ENCODE results near the gene CPNE2.
A peak's percentile ranks its signal among the peaks of the same experiment; 100 is the strongest.
"Not testable (repeated sequence)": the region's sequence is repeated elsewhere in the genome, so short reads cannot be mapped to it uniquely, and the experiment has no call there.

CPNE2 gene

GRCh38 chr16:57070424-57070823 is 22.0 kb upstream of the CPNE2 start:
- no peak for DNase-seq

GRCh38 chr16:57071081-57071732 is 21.2 kb upstream of the CPNE2 start:
- DNase-seq = not testable (repeated sequence)

DNA sequence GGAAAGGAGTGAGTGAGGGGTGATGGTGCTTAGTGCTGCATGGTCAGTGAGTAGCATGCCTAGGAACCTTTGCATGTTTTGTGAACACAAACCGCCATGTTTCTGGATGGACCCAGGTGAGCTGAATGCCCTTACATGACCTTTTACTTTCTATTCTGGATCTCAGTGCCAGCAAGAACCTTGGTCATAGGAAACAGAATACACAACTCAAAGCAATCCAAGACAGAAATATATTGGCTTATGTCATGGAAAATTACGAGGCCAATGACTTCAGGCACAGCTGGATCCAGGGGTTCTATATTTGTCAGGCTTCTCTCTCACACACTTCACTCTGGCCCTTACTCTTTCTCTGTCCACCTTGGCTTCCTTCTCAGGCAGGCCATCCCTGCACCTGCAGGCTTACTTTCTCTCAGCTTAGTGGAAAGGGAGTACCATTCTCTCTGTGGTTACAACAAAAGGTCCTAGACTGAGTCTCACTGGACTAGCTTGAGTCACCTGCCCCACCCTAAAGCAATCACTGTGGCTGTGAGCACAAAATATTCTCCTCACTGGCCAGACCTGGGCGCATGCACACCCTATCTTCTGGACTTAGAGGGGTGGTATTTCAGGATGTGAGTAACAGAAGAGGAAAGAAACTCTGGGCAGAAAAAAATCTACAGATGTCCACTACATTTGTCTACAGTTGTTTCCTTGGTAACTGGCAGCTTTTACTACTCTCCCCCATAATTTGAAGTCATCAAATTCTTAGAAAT is 20.4 kb upstream of the CPNE2 start:
- no peak for DNase-seq

GRCh38 chr16:57072616-57073275 is 19.6 kb upstream of the CPNE2 start:
- DNase-seq = no peak

- no peak for DNase-seq
These were observed 14.7 kb upstream of the CPNE2 start for GRCh38 chr16:57077714-57078113.

DNA sequence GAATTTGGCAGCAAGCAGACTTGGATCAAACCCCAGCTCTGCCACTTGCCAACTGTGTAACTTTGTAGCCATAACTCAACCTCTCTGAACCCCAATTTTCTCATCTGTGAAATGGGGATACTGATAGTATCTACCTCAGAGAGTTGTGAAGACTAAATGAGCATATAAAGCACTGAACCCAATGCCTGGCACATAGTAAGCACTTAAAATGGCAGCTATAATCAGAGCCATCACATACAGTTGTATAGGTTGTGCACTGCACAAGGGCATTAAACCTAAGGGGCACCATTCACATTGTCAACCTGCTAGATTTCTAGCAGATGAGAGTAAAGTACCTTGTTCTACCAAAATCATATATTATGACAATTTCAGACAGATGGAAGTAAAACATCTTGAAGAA is 10.6 kb upstream of the CPNE2 start:
- DNase-seq = no peak

- DNase-seq = no peak
These were observed 9.7 kb upstream of the CPNE2 start for GRCh38 chr16:57082664-57083063.

DNA sequence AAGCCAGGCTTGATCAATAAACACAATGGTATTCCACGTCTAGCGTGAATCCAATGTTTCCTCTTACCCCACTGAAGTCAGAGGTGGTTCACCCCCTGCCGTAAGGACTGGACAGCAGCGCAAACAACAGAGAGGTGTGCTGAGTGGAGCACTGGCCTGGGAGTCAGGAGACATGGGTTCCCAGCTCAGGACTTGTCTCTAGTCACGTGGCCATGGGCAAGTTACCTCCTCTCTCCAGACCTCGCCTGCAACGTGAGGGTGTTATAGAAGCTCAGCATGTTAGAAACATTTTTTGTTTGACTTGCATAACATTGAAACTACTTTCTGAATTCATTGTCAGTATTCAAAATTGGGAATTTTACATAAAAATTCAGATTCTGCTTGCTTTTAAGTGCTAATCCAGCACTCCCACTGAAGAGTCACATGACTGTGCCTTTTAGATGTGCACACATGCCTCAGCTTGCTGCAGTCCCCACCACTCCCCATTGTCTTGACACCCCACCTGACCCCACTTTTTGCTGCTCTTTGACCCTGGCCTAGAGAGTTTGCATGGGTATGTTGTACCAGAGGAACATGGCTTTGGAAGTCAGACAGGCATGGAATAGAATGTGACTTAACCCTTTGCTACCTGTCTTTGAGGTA is 8.8 kb upstream of the CPNE2 start:
- no peak for DNase-seq

DNA sequence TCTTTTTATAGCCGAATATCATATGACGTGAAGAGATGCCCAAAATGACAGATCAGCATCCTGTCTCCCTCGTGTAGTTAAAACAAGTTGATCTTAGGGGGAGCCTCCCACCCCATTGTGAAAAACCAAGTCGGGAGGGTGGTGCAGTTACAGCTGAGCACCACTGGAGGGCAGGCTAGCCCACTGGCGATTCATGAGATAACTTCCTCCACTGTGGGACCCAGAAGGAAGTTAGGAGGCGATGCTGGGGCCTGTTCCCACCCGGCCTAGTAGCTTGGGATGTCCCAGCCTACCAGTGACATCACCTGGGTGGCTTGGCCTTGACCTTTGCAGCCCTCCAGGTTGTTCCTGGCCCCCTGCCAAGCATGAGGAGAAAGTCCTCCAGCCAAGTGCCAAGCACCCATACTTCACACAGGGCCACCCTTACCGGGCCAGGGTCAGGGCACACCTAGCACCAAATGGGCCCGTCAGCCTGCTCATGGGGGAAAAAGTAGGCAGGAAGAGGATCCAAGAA is 8.1 kb upstream of the CPNE2 start:
- peak; percentile 32 for DNase-seq

DNA sequence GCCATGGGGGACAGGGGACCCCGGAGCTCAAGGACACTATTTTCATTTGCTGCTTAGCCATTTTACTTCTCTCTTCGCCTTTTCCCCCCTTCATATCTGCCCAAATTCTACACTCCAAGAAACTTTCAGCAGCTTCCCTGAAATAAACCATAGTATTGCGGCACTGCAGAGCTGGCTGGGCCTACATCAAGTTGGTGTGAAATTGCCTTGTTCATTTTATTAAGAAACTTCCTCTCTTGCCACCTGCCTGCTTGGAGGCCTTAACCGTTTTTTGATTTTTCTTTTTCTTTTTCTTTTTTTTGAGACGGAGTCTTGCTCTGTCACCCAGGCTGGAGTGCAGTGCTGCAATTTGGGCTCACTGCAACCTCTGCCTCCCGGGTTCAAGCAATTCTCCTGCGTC is 7.4 kb upstream of the CPNE2 start:
- DNase-seq = no peak

DNA sequence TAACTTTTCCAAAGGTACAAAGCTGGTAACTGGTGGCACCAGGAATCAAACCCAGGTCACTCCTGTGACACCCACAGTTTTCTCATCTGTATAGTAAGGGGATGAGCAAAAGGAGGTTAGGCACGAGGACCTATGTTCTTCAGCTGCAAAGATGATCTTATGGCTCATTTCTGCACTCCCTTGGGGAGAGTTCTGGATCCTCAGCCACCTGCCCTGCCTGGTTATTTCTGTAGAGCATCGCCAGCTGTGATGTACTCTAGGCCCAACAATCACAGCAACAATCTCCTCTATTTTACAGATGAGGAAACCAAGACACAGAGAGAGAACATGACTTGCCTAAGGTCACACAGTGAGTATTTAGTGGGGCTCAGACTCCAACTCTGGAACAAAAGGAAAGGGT is 5.4 kb upstream of the CPNE2 start:
- no peak for DNase-seq

DNA sequence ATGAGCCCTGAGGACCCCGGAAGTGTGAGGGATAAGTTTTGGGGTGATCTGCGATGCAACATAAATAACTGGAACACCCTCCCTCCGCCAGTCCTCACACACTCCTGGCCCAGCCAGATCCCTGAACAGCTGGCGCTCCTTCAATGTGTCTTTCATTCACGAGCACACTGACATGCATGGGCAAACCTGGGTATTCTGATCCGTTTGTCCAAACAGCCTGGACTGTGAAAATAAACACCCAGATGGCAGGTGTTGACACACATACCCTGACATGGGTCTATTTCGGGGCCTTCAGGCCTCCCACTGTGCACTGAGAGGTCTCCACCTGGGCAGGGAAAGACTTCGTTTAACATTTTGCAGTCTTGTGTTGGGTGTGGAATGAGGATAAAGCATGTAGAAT is 3.0 kb upstream of the CPNE2 start:
- DNase-seq = no peak

DNA sequence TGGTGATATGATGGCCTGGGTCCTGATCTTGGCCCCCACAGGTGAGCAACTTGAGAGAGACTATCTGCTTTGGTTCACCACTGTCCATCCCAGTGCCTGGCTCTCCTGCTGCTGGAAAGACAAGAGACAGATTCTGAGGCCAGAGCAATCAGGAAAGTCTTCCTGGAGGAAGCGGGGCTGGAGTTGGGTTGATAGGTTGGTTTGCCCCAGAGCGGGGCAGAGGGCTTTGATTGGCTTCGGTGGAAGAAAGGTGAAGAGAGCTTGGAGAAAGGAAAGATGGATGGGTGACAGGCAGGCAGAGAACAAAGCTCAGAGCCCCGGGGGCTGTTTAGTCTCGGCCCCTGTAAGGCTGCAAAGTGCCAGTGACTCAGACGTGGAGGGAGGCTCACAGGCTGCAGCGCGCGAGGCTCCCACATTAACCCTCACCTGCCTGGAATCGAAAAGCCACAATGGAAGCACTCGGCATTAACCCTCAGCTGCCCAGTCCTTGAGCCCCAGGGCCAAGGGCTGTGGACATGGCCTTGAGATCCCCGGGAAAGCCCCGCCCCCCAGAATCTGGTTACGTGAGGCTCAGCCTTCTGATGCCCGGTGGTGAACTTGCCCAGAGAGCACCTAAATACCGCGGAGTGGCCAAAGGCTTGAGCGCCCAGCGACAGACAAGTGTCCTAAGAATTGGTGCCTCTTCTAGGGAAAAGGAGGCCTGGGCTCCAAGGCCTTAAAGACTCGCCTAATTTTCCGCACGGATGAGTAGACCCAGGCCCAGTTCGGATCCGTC is 996 bp upstream of the CPNE2 start:
- DNase-seq = no peak

DNA sequence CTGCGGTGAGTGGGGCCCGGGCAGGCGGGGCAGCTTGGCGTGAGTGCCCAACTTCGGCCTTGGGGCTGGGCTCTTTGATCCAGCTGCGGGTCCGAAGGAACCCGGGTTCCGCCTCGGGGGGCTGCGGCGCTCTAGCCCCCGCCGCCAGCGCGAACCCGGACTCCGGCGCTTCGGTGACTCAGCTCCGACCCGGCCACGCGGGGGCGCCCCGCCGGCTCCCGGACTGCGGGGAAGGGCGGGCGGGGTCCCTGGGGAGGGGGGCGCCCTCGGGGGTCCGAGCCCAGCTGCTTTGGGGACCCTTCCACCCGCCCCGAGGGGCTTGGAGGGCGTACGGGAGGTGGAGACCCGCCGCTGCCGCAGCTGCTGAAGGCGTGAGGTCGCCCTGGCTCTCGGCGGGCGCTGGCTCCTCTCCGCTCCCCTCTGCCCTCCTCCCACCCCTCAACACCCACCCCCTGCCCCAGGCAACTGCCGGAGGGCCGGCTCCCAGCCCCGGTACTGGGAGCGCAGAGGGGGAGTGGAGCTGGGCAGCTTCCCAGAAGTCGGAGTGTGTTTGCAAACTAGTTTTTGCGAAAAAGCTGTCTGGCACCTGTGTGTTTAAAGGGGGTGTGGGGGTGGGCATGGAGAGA is 516 bp downstream of the CPNE2 start:
- DNase-seq = peak; percentile 1

DNA sequence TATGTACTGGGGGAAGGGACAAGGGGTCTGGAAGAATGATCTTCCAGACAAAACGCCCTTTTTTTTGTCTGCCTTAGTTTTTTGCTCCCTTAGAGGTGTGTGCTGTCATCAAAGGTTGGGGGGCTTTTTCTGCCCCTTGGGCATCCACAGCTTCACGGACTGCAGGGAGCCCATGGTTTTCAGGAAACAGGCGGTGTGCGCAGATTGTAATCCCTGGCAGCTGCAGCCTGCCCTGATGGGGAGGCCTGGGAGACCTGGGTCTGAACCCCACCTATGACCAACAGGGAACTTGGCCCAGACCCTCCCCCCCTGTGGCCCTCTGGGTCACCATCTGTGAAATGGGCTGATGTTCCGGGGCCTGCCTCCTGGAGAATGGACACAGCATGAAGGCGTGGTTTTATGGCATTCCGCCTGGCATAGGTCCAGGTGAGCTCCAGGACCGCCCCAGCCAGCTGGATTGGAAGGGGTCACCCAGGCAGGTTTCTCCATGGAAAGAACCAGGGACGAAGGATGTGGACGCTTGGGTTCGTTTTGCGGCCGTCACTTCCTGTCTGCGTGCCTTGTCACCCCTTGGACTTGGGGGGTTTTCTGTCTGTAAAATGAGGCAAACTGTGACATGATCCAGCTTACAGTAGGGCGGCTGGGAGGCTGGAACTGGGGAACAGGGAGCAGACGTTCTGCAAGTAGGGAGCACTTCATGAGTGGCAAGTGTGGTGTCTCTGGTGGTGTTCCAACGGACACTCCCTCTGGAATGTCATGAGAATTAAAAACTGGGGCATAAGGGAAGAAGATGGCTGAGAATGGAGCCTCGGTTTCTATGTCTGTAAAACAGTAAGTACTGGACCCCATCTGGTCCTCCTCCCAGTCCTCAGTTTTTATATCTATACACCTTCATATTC is 1.5 kb downstream of the CPNE2 start:
- no peak for DNase-seq

DNA sequence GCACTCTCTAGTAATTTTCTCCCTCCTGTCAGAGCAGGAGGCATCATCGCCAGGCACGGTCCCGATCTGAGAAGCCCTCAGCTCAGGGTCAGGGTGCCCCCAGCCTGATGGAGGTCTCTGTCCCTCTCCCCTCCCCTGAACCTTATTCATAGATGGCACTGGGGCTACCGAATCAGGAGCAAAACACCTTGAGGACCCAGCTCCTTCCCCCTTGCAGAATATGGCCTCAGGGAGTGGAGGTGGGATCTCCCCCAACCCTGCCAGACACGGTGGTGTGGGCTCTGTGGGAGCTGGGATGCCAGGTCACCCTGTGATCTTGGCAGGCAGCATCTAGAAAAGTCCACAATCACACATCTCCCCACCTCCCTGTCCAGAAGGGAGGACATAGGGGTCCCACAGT is 2.5 kb downstream of the CPNE2 start:
- DNase-seq = no peak

DNA sequence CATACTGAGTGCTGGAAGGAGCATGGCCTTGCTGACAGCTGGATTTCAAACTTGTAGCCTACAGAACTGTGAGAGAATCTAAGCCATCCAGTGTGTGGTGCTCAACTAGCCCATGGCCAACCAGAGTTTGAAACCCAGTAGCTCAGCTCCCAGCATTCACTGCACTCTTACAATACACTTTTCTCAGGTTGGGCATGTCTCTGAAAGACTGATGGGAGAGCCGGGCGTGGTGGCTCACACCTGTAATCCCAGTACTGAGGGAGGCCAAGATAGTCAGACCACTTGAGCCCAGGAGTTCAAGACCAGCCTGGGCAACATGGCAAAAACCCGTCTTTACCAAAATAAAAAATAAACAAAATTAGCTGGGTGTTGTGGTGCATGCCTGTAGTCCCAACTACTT is 3.8 kb downstream of the CPNE2 start:
- DNase-seq = no peak

- no peak for DNase-seq
These were observed 4.4 kb downstream of the CPNE2 start for GRCh38 chr16:57096793-57097192.

DNA sequence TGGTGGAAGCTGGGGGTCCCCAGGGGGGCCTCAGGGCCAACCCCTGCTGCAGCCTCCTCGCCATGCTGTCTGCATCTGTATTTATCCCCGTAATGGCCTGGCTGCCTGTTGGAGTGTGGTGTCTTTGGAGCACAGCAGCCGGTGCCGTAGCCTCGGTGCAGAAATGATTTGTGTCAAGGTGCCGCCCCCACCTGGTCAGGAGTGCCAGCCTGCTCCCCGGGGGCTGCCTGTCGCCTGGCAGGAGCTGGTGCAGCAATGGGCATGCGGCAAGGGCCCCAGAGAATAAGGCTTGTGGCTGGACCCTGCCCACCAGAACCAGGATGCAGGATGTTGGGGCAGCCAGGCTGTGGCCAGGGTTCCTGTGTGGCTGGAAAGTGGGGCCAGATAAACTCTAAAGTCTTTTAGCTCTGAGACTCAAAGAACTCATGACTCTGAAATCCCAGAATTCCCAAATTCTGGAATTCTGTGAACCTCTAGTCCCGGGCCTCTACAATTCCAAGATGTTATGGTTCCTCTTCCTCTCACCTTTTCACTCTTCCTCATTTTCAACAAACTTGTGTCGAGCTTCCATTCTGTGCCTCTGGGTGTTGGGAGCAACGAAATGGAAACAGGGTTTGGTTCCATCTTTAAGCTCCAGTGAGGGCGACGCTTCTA is 5.9 kb downstream of the CPNE2 start:
- no peak for DNase-seq

- DNase-seq = not testable (repeated sequence)
These were observed 7.6 kb downstream of the CPNE2 start for GRCh38 chr16:57099965-57100364.

- DNase-seq = no peak
These were observed 8.1 kb downstream of the CPNE2 start for GRCh38 chr16:57100445-57100844.
